ENCODE measurements around the gene MARVELD2.

MARVELD2 gene

DNA sequence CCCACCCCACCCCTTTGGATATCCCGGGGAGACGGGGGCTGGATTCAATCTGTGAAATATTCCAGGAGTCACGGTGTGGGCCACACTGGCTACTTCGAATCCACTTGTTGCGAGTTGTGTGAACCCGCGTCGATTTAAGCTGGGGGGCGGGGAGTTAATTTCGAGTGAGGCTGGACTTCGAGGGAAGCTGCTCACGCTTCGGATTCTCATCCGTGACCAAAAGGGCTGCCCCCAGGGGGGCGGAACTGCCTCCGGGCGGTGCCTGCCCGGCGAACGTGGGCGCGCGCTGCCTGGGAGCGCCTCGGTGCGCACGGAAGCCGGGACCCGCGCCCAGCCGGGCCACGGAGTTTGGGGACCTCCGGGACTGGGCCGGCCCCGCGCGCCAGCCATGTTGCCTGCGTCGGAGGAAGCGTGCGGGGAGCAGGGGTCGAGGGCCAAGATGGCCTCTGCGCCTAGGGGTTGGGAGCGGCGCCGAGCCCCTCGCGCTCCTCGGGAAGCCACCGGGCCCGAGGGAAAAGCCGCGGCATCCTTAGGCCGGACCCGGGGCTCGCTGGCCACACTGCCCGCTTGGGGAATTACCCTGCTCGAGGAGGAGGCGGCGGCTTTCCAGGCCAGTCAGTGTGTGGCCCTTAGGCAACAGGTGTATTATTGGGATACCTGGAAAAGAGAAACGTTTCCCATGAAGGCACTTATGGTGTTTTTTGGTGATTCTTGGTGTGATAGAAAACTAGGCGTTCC is 78.6 kb downstream of the MARVELD2 start (continued):
- TF ChIP-seq ZNF549 (tag by site-specific recombination; IDR thresholded peaks at IDR 0.05) (no peak), ZNF610 (tag by site-specific recombination; IDR thresholded peaks at IDR 0.05; ENCODE audit: borderline replicate concordance) (0 out of 2 replicates have a peak, but pooled peaks have one; percentile 46), ZNF510 (tag by site-specific recombination; IDR thresholded peaks at IDR 0.05; ENCODE audit: insufficient replicate concordance) (no peak), ZNF558 (tag by site-specific recombination; IDR thresholded peaks at IDR 0.05) (0 out of 2 replicates have a peak, but pooled peaks have one; percentile 7), SCRT1 (tag by site-specific recombination; IDR thresholded peaks at IDR 0.05; ENCODE audit: borderline replicate concordance) (peak; percentile 95), ZNF571 (tag by site-specific recombination; IDR thresholded peaks at IDR 0.05) (no peak), ZSCAN23 (tag by site-specific recombination; IDR thresholded peaks at IDR 0.05) (no peak), ZNF324 (tag by site-specific recombination; IDR thresholded peaks at IDR 0.05) (no peak), ZNF529 (tag by site-specific recombination; IDR thresholded peaks at IDR 0.05; ENCODE audit: insufficient replicate concordance) (no peak), ZNF140 (tag by site-specific recombination; IDR thresholded peaks at IDR 0.05) (no peak), OVOL3 (tag by site-specific recombination; IDR thresholded peaks at IDR 0.05) (no peak), ZBTB21 (tag by site-specific recombination; IDR thresholded peaks at IDR 0.05) (no peak), ZBTB8A (tag by site-specific recombination; IDR thresholded peaks at IDR 0.05) (peak; percentile 65; the same call in 1 of the 2 replicates), ZSCAN16 (tag by site-specific recombination; IDR thresholded peaks at IDR 0.05) (no peak)
- TF ChIP-seq, protein P1, sequence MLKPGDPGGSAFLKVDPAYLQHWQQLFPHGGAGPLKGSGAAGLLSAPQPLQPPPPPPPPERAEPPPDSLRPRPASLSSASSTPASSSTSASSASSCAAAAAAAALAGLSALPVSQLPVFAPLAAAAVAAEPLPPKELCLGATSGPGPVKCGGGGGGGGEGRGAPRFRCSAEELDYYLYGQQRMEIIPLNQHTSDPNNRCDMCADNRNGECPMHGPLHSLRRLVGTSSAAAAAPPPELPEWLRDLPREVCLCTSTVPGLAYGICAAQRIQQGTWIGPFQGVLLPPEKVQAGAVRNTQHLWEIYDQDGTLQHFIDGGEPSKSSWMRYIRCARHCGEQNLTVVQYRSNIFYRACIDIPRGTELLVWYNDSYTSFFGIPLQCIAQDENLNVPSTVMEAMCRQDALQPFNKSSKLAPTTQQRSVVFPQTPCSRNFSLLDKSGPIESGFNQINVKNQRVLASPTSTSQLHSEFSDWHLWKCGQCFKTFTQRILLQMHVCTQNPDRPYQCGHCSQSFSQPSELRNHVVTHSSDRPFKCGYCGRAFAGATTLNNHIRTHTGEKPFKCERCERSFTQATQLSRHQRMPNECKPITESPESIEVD (tag by site-specific recombination; IDR thresholded peaks at IDR 0.05) = no peak; the same call in 1 of the 2 replicates
- TF ChIP-seq, protein P2, sequence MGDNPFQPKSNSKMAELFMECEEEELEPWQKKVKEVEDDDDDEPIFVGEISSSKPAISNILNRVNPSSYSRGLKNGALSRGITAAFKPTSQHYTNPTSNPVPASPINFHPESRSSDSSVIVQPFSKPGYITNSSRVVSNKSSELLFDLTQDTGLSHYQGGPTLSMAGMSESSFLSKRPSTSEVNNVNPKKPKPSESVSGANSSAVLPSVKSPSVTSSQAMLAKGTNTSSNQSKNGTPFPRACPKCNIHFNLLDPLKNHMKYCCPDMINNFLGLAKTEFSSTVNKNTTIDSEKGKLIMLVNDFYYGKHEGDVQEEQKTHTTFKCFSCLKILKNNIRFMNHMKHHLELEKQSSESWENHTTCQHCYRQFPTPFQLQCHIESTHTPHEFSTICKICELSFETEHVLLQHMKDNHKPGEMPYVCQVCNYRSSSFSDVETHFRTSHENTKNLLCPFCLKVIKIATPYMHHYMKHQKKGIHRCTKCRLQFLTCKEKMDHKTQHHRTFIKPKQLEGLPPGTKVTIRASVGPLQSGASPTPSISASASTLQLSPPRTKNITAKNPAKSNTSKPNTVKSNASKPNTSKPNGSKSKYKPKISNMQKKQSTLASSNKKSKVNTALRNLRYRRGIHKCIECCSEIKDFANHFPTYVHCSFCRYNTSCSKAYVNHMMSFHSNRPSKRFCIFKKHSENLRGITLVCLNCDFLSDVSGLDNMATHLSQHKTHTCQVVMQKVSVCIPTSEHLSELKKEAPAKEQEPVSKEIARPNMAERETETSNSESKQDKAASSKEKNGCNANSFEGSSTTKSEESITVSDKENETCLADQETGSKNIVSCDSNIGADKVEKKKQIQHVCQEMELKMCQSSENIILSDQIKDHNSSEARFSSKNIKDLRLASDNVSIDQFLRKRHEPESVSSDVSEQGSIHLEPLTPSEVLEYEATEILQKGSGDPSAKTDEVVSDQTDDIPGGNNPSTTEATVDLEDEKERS (tag by site-specific recombination; IDR thresholded peaks at IDR 0.05) = no peak
- TF ChIP-seq, protein P3, sequence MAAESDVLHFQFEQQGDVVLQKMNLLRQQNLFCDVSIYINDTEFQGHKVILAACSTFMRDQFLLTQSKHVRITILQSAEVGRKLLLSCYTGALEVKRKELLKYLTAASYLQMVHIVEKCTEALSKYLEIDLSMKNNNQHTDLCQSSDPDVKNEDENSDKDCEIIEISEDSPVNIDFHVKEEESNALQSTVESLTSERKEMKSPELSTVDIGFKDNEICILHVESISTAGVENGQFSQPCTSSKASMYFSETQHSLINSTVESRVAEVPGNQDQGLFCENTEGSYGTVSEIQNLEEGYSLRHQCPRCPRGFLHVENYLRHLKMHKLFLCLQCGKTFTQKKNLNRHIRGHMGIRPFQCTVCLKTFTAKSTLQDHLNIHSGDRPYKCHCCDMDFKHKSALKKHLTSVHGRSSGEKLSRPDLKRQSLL (tag by site-specific recombination; IDR thresholded peaks at IDR 0.05) = no peak
- TF ChIP-seq, protein P4, sequence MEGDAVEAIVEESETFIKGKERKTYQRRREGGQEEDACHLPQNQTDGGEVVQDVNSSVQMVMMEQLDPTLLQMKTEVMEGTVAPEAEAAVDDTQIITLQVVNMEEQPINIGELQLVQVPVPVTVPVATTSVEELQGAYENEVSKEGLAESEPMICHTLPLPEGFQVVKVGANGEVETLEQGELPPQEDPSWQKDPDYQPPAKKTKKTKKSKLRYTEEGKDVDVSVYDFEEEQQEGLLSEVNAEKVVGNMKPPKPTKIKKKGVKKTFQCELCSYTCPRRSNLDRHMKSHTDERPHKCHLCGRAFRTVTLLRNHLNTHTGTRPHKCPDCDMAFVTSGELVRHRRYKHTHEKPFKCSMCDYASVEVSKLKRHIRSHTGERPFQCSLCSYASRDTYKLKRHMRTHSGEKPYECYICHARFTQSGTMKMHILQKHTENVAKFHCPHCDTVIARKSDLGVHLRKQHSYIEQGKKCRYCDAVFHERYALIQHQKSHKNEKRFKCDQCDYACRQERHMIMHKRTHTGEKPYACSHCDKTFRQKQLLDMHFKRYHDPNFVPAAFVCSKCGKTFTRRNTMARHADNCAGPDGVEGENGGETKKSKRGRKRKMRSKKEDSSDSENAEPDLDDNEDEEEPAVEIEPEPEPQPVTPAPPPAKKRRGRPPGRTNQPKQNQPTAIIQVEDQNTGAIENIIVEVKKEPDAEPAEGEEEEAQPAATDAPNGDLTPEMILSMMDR (tag by site-specific recombination; IDR thresholded peaks at IDR 0.05) = no peak; the same call in 1 of the 2 replicates

Measured in HEK293 (cell line).